NCI-H510A (cell line): Measurements from ENCODE around the gene XPO1.

Source experiments
- DNase-seq: peaks from one replicate; lab custom pipeline; 2025; lab: John Stamatoyannopoulos, UW

XPO1 gene

GRCh38 chr2:61434314-61434713 lies 103.8 kb downstream of the XPO1 start:
- DNase-seq = no peak

- DNase-seq = no peak
Observed at GRCh38 chr2:61433606-61434005, 104.5 kb downstream of the XPO1 start.

- no peak for DNase-seq
Observed at GRCh38 chr2:61432990-61433389, 105.2 kb downstream of the XPO1 start.

GRCh38 chr2:61431345-61431744 lies 106.8 kb downstream of the XPO1 start:
- no peak for DNase-seq
